Loucy (cell line): ENCODE results near the gene GADL1.

Experiments used
- H2AFZ ChIP-seq: fragments of 200-600 bp; sonication (generic); 2 replicates; pipeline ENCODE4 v1.6.0; 2016; ENCODE audit warnings: antibody characterized with exemption, mild to moderate bottlenecking, low read length, moderate library complexity
- H3F3A ChIP-seq: fragments of 200-600 bp; 2 replicates; pipeline ENCODE4 v1.6.0; 2016; ENCODE audit warnings: antibody characterized with exemption, low read depth, mild to moderate bottlenecking
- H3K27me3 ChIP-seq: fragments of 200-600 bp; sonication (generic); 2 replicates; pipeline ENCODE4 v1.6.1; 2014; ENCODE audit warnings: low read length, mild to moderate bottlenecking; ENCODE audit not compliant: insufficient read depth, poor library complexity, severe bottlenecking
- H3K36me3 ChIP-seq: fragments of 200-600 bp; sonication (generic); 2 replicates; pipeline ENCODE4 v1.6.1; 2016; ENCODE audit warnings: low read length; ENCODE audit not compliant: insufficient read depth
- H3K4me1 ChIP-seq: fragments of 200-600 bp; sonication (generic); 2 replicates; pipeline ENCODE4 v1.5.1; 2014; ENCODE audit warnings: low read length, mild to moderate bottlenecking; ENCODE audit not compliant: insufficient read depth, poor library complexity, severe bottlenecking
- H3K4me2 ChIP-seq: fragments of 200-600 bp; sonication (generic); 2 replicates; pipeline ENCODE4 v1.6.0; 2014; ENCODE audit warnings: antibody characterized with exemption, low read length, low read depth, mild to moderate bottlenecking; ENCODE audit not compliant: poor library complexity, severe bottlenecking
- H3K4me3 ChIP-seq: fragments of 200-600 bp; sonication (generic); 2 replicates; pipeline ENCODE4 v1.5.1; 2014; ENCODE audit warnings: low read length, mild to moderate bottlenecking, mixed read lengths; ENCODE audit not compliant: poor library complexity, severe bottlenecking
- H3K79me2 ChIP-seq: fragments of 200-600 bp; sonication (generic); 2 replicates; pipeline ENCODE4 v1.6.1; 2014; ENCODE audit warnings: low read length; ENCODE audit not compliant: insufficient read depth
- H3K9ac ChIP-seq: fragments of 200-600 bp; sonication (generic); 2 replicates; pipeline ENCODE4 v1.6.0; 2014; ENCODE audit warnings: mild to moderate bottlenecking, low read depth, low read length, moderate library complexity; ENCODE audit not compliant: poor library complexity, severe bottlenecking
- H3K9me2 ChIP-seq: fragments of 200-600 bp; sonication (generic); replicated peaks from 2 replicates; pipeline ENCODE4 v1.6.1; 2016; ENCODE audit warnings: low read depth, low read length, mixed read lengths
- H3K9me3 ChIP-seq: fragments of 200-600 bp; sonication (generic); 2 replicates; pipeline ENCODE4 v1.6.1; 2014; ENCODE audit warnings: mild to moderate bottlenecking, antibody characterized with exemption, low read length, low read depth; ENCODE audit not compliant: insufficient read depth
- H4K20me1 ChIP-seq: fragments of 200-600 bp; sonication (generic); 2 replicates; pipeline ENCODE4 v1.6.0; 2014; ENCODE audit warnings: antibody characterized with exemption, low read length, mild to moderate bottlenecking; ENCODE audit not compliant: insufficient read depth, poor library complexity, severe bottlenecking
- EZH2phosphoT487 ChIP-seq: fragments of 200-600 bp; IDR thresholded peaks from 2 replicates; pipeline ENCODE4 v1.6.1; 2018; ENCODE audit warnings: antibody characterized with exemption, mild to moderate bottlenecking, moderate library complexity, borderline replicate concordance
- TF ChIP-seq, protein P1 (sequence below): fragments of 200-600 bp; sonication (generic); conservative IDR thresholded peaks from 2 replicates; pipeline ENCODE4 v1.5.1; 2014; ENCODE audit warnings: mild to moderate bottlenecking, antibody characterized with exemption, low read length

GADL1 gene

DNA sequence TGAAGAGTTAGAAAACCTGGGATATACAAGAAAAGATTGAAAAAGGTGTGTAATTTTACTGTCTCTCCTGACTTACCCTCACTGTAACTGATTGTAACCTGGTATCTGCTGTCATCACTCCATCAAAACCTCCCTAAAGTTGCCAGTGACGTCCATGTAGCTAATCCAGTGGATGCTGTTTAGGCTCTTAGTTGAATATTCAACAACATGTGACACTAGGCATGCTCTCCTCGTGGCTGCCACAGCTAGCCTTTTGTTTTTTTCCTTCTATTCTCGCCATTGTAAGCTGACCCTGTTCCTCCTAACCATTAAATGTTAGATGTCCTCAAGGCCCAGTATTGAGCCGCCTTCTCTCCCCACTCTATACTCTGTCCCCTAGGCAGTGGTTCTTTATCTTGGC lies 41.6 kb downstream of the GADL1 start:
- Histone ChIP-seq H2AFZ (no peak overlapping the region), H3K4me3 (no peak overlapping the region), H3F3A (no peaks in the 10 kb centered on the region), H3K9me2 (no peaks in the 10 kb centered on the region), H4K20me1 (no peaks in the 10 kb centered on the region), H3K9ac (no peak overlapping the region), H3K27me3 (no peaks in the 10 kb centered on the region), H3K4me2 (no peak overlapping the region), H3K4me1 (no peaks in the 10 kb centered on the region), H3K79me2 (no peaks in the 10 kb centered on the region), H3K9me3 (no peaks in the 10 kb centered on the region), H3K36me3 (no peaks in the 10 kb centered on the region)
- no peak for TF ChIP-seq EZH2phosphoT487
- TF ChIP-seq, protein P1, sequence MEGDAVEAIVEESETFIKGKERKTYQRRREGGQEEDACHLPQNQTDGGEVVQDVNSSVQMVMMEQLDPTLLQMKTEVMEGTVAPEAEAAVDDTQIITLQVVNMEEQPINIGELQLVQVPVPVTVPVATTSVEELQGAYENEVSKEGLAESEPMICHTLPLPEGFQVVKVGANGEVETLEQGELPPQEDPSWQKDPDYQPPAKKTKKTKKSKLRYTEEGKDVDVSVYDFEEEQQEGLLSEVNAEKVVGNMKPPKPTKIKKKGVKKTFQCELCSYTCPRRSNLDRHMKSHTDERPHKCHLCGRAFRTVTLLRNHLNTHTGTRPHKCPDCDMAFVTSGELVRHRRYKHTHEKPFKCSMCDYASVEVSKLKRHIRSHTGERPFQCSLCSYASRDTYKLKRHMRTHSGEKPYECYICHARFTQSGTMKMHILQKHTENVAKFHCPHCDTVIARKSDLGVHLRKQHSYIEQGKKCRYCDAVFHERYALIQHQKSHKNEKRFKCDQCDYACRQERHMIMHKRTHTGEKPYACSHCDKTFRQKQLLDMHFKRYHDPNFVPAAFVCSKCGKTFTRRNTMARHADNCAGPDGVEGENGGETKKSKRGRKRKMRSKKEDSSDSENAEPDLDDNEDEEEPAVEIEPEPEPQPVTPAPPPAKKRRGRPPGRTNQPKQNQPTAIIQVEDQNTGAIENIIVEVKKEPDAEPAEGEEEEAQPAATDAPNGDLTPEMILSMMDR, result no peak

DNA sequence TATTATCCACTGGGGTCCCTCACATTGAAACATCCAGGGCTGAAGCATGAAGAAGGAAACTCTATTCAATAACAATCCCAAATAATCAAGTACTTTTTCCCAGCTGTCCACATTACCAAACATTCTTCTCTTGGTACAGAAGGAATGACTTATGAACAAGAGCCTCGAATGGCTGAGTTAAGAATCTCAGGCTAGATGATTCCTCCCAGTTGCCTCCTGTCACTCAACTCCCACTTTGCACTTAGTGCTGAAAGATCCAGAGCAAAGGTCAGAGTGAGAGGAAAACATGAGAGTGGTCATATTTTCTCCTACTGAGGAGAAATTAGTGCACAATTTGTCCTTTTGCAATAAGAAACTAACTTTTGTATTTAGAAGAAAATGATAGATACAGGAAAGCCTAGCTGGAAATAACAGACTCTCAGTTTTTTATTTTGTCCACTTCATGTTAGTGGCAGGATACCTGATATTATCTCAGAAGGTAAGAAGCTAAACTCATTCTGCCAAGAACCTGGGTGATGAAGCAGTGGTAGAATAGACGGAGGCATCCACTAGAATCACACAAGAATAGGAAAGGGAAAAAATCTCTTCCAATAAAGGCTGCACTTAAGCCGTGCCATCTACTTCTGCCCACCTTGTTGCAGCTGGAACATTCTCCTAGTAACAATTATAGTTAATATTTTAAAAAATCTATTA lies 46.2 kb downstream of the GADL1 start:
- Histone ChIP-seq H3K27me3 (no peaks in the 10 kb centered on the region), H3F3A (no peaks in the 10 kb centered on the region), H3K9ac (no peak overlapping the region), H3K36me3 (no peaks in the 10 kb centered on the region), H3K4me3 (no peak overlapping the region), H3K9me2 (no peaks in the 10 kb centered on the region), H3K4me1 (no peaks in the 10 kb centered on the region), H4K20me1 (no peaks in the 10 kb centered on the region), H2AFZ (no peak overlapping the region), H3K79me2 (no peaks in the 10 kb centered on the region), H3K9me3 (no peaks in the 10 kb centered on the region), H3K4me2 (no peak overlapping the region)
- TF ChIP-seq, protein P1, result no peak
- no peak for TF ChIP-seq EZH2phosphoT487

DNA sequence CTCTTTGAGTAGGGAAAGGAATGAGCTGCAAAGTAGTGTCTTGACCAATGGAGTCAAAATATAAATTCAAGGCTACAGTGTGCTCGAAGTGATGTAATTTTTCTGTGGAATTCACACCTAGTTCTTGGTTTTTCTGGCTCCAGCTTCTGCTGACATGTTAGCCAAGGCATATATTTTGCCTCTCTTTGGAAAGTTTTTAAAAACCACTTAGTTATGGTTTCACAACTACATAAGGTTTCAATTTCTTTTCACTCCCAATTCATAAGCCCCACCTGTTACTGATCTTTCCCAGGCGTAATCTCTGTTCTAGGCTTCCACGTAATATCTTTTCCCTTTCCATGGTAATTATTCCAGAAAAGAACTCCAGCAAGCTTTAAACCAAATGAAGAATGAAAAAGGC lies 46.9 kb downstream of the GADL1 start:
- H3K79me2 ChIP-seq, result no peaks in the 10 kb centered on the region
- H3K36me3 ChIP-seq, result no peaks in the 10 kb centered on the region
- H3K4me2 ChIP-seq, result no peak overlapping the region
- H3K9ac ChIP-seq, result no peak overlapping the region
- H3K4me1 ChIP-seq, result no peaks in the 10 kb centered on the region
- TF ChIP-seq, protein P1, result no peak
- no peak for TF ChIP-seq EZH2phosphoT487
- no peak overlapping the region for H3K4me3 ChIP-seq
- no peaks in the 10 kb centered on the region for H3K9me3 ChIP-seq
- H3K27me3 ChIP-seq, result no peaks in the 10 kb centered on the region
- no peaks in the 10 kb centered on the region for H3F3A ChIP-seq
- H4K20me1 ChIP-seq, result no peaks in the 10 kb centered on the region
- H3K9me2 ChIP-seq, result no peaks in the 10 kb centered on the region
- no peak overlapping the region for H2AFZ ChIP-seq
